GM12878 (cell line): Measurements from ENCODE around the gene CHRDL1. TPM values are rescaled to one million over a fixed set of nuclear protein-coding genes. Genes with fewer than 3 reads are reported as not detected.

Experiments used
- ATAC-seq: fragments of 200-7000 bp; cut with Tn5 transposase; 3 replicates; pipeline ENCODE4 v1.9.1; 2020; ENCODE audit warnings: mild to moderate bottlenecking, moderate library complexity
- BruUV-seq: library from RNA; stranded (reverse); fragments of 400-500 nt; replicated peaks from 2 replicates; lab custom pipeline; 2021; lab: Mats Ljungman, UMichigan
- CTCF ChIA-PET: fragments of 300-600 bp; sonication (Branson Sonifier 250); formaldehyde crosslinking; extraction: SDS; loops from one replicate; lab custom pipeline; 2021; ENCODE audit warnings: inconsistent platforms; lab: Yijun Ruan, JAX
- POLR2A ChIA-PET: fragments of 350-600 bp; formaldehyde crosslinking; extraction: SDS; loops from one replicate; lab custom pipeline; 2021; ENCODE audit warnings: inconsistent platforms; lab: Charles Lee
- RAD21 ChIA-PET: fragments of 300-600 bp; sonication (Branson Sonifier 250); formaldehyde crosslinking; loops from one replicate; lab custom pipeline; 2023; ENCODE audit warnings: antibody characterized with exemption; ENCODE audit not compliant: unreplicated experiment; lab: Charles Lee
- SMC1A ChIA-PET: fragments of 300-600 bp; sonication (Branson Sonifier 250); formaldehyde crosslinking; loops from one replicate; lab custom pipeline; 2023; ENCODE audit not compliant: unreplicated experiment, uncharacterized antibody; lab: Charles Lee
- DNase-seq: peaks from one replicate; pipeline ENCODE4 v3.0.0-alpha.2; 2011; ENCODE audit warnings: low read depth, low spot score
- FAIRE-seq: peaks from 3 replicates; lab custom pipeline; 2011; peaks lifted over from hg19 to GRCh38; lab: Jason Lieb, UNC
- H2AFZ ChIP-seq: 2 replicates; pipeline ENCODE4 v1.6.0; 2011; ENCODE audit warnings: low read depth, low read length, control low read depth; ENCODE audit not compliant: control insufficient read depth
- H3K27ac ChIP-seq: 2 replicates; pipeline ENCODE4 v1.5.1; 2011; ENCODE audit warnings: control low read depth; ENCODE audit not compliant: control insufficient read depth, insufficient read depth
- H3K27me3 ChIP-seq, 2 experiments: replicated peaks in 1 of 2; 2 replicates each; pipeline versions ENCODE4 v1.6.0 to v1.6.1; 2011; ENCODE audit warnings: low read length in 1 of 2; ENCODE audit not compliant: control insufficient read depth in 2 of 2, insufficient read depth in 2 of 2
- H3K36me3 ChIP-seq, 2 experiments: 2 replicates each; pipeline ENCODE4 v1.5.1; 2011; ENCODE audit warnings: low read length in 1 of 2; ENCODE audit not compliant: control insufficient read depth in 2 of 2, insufficient read depth in 2 of 2
- H3K4me1 ChIP-seq: 2 replicates; pipeline ENCODE4 v1.6.1; 2011; ENCODE audit warnings: mild to moderate bottlenecking, low read length, moderate library complexity, mixed read lengths; ENCODE audit not compliant: control insufficient read depth, insufficient read depth
- H3K4me2 ChIP-seq: 2 replicates; pipeline ENCODE4 v1.6.0; 2011; ENCODE audit warnings: control low read depth; ENCODE audit not compliant: control insufficient read depth, insufficient read depth
- H3K4me3 ChIP-seq: fragments of 200-600 bp; sonication (generic); 2 replicates; pipeline ENCODE4 v1.5.1; 2016
- H3K79me2 ChIP-seq: 2 replicates; pipeline ENCODE4 v1.6.0; 2011; ENCODE audit warnings: low read length; ENCODE audit not compliant: control insufficient read depth, insufficient read depth
- H3K9ac ChIP-seq: 2 replicates; pipeline ENCODE4 v1.8.0; 2011; ENCODE audit warnings: low read length, control low read depth, mixed read lengths; ENCODE audit not compliant: control insufficient read depth, insufficient read depth
- H3K9me3 ChIP-seq: replicated peaks from 3 replicates; pipeline ENCODE4 v1.5.1; 2011; ENCODE audit warnings: mild to moderate bottlenecking, low read length; ENCODE audit not compliant: control insufficient read depth, insufficient read depth
- H4K20me1 ChIP-seq: 2 replicates; pipeline ENCODE4 v1.6.0; 2011; ENCODE audit not compliant: control insufficient read depth, insufficient read depth
- ATF2 ChIP-seq: IDR thresholded peaks from 2 replicates; pipeline ENCODE4 v1.6.1; 2012; ENCODE audit warnings: low read length, inconsistent platforms
- BCLAF1 ChIP-seq: fragments of 450-650 bp; IDR thresholded peaks from 2 replicates; pipeline ENCODE4 v1.6.1; 2017; ENCODE audit warnings: antibody characterized with exemption, mild to moderate bottlenecking, moderate library complexity
- CBX5 ChIP-seq: sonication (generic); IDR thresholded peaks from 2 replicates; pipeline ENCODE4 v1.6.1; 2016; ENCODE audit warnings: low read depth, moderate library complexity, mild to moderate bottlenecking, inconsistent platforms
- CEBPZ ChIP-seq: fragments of 150-350 bp; IDR thresholded peaks from 2 replicates; pipeline ENCODE4 v1.6.1; 2016; ENCODE audit warnings: low read depth, low read length
- ETV6 ChIP-seq, 2 experiments: fragments of 450-650 bp in 1 of 2; IDR thresholded peaks in 1 of 2; conservative IDR thresholded peaks in 1 of 2; 2 replicates each; pipeline ENCODE4 v1.6.1; 2014; ENCODE audit warnings: antibody characterized with exemption in 1 of 2, borderline replicate concordance in 1 of 2, low read depth in 1 of 2, mild to moderate bottlenecking in 1 of 2, moderate library complexity in 1 of 2
- IKZF1 ChIP-seq: fragments of 450-650 bp; conservative IDR thresholded peaks from 2 replicates; pipeline ENCODE4 v1.6.1; 2017; ENCODE audit warnings: antibody characterized with exemption, mild to moderate bottlenecking
- NFYB ChIP-seq: IDR thresholded peaks from 2 replicates; pipeline ENCODE4 v1.6.1; 2011; ENCODE audit warnings: low read depth, mild to moderate bottlenecking, low read length, improper control_type of control experiment, moderate library complexity; ENCODE audit not compliant: insufficient read depth
- NRF1 ChIP-seq: conservative IDR thresholded peaks from 2 replicates; pipeline ENCODE4 v1.6.1; 2011; ENCODE audit warnings: mild to moderate bottlenecking, low read depth, low read length, improper control_type of control experiment
- PRDM15 ChIP-seq: fragments of 450-650 bp; formaldehyde crosslinking; IDR thresholded peaks from 2 replicates; pipeline ENCODE4 v1.4.0; 2020; ENCODE audit warnings: mild to moderate bottlenecking, moderate library complexity
- RELA ChIP-seq: fragments of 450-650 bp; IDR thresholded peaks from 2 replicates; pipeline ENCODE4 v1.8.0; 2014; ENCODE audit warnings: borderline replicate concordance; ENCODE audit not compliant: partially characterized antibody
- WGBS: methylation state at CpG from one replicate; pipeline ENCODE4 v1.1.6; 2016; ENCODE audit warnings: low lambda C conversion rate; ENCODE audit not compliant: insufficient replicate concordance, insufficient coverage; ENCODE audit errors: missing lambda C conversion rate; 5-methylcytosine and 5-hydroxymethylcytosine counted together
- in situ Hi-C: fragments of 300-500 bp; cut with MboI; formaldehyde crosslinking; loops from 9 replicates; pipeline ENCODE4 v1.14.3; 2018; ENCODE audit warnings: mixed read lengths
- intact Hi-C: fragments of 100-400 bp; cut with micrococcal nuclease; formaldehyde crosslinking; loops from one replicate; pipeline ENCODE4 v1.14.2; 2022; ENCODE audit not compliant: unreplicated experiment
- polyA plus RNA-seq, 11 experiments: library from polyadenylated mRNA; depleted of rRNA in 4 of 11; unstranded in 6 of 11; stranded (reverse) in 5 of 11; fragments of >200 nt; fragmentation: Nextera tagmentation in 4 of 11; fragmentation: Illumina TruSeq in 1 of 11; extraction: Ambion mirVana in 4 of 11; extraction: Trizol in 1 of 11; gene quantifications; 1 replicate in 1 of 11; 2 replicates in 10 of 11; pipeline versions ENCODE4 v1.2.1 to v1.2.3, GENCODE V29; 2011 to 2016; ENCODE audit warnings: inconsistent platforms in 2 of 11, missing spikeins in 2 of 11, low read depth in 1 of 11
- total RNA-seq, 4 experiments: library from RNA; depleted of rRNA in 3 of 4; stranded (reverse); fragments of >200 nt in 3 of 4; fragmentation: Illumina TruSeq in 1 of 4; extraction: Trizol in 1 of 4; gene quantifications; 2 replicates each; pipeline versions ENCODE4 v1.2.1 to v1.2.3, GENCODE V29; 2013 to 2021

The CHRDL1 gene
- total and polyA plus RNA-seq, 10 of the 15 experiments (the other 5 are each of a cell fraction or from before 2014, with no cell fraction given) = 0.05 to 0.47 (median 0.25) TPM

- Histone ChIP-seq H3K36me3 (no peaks in the 10 kb centered on the region), H3K79me2 (no peaks in the 10 kb centered on the region), H3K4me1 (no peaks in the 10 kb centered on the region), H2AFZ (no peak overlapping the region), H3K4me2 (no peak overlapping the region), H3K9me3 (no peaks in the 10 kb centered on the region), H4K20me1 (no peaks in the 10 kb centered on the region), H3K27me3 (no peaks in the 10 kb centered on the region), H3K4me3 (no peak overlapping the region), H3K9ac (no peak overlapping the region), H3K27ac (no peak overlapping the region)
- SMC1A ChIA-PET = no interaction called here
- RAD21 ChIA-PET = no interaction called here
- no peak for FAIRE-seq
- intact Hi-C loops = no loop called here
- no peak for DNase-seq
- CTCF ChIA-PET = no interaction called here
- POLR2A ChIA-PET = no interaction called here
- in situ Hi-C loops = no loop called here
- no peak for ATAC-seq
- BruUV-seq = no TSS peak
- 66% methylated on average over 2 of the region's 2 CpGs for WGBS
- no peak for TF ChIP-seq CBX5
- no peak for TF ChIP-seq ATF2
- TF ChIP-seq RELA = no peak
- TF ChIP-seq ETV6 (conservative IDR thresholded peaks at IDR 0.05 in 1 of 2, IDR thresholded peaks at IDR 0.05 in 1 of 2; ENCODE audit: borderline replicate concordance in 1 of 2, low read depth in 1 of 2) = no peak
- no peak for TF ChIP-seq BCLAF1
- no peak for TF ChIP-seq CEBPZ
- TF ChIP-seq NRF1 = no peak
- no peak for TF ChIP-seq IKZF1
- no peak for TF ChIP-seq PRDM15 (CRISPR knock-in tag)
- no peak for TF ChIP-seq NFYB
Measured at GRCh38 chrX:110733166-110733565, 62.5 kb downstream of the CHRDL1 start.
